Measurements from ENCODE around the gene RAB3A. TPM values are rescaled to one million over a fixed set of nuclear protein-coding genes. Genes with fewer than 3 reads are reported as not detected.
"Not testable (repeated sequence)": the region's sequence is repeated elsewhere in the genome, so short reads cannot be mapped to it uniquely, and the experiment has no call there.

RAB3A gene
- total and polyA plus RNA-seq, 3 experiments from 2014 or later = 0.59 to 3.8 (median 2.9) TPM

- CTCF ChIA-PET = interaction anchor here (0.7 to 3.1 kb wide), 11 partner anchors 9 to 118 kb away, joined by 3 to 28 read pairs (median 3); partner anchors contain the start of gene PIK3R2
- peaks cover 13% of the 10 kb centered on the region for H3K4me1 ChIP-seq (ENCODE audit: insufficient read depth, low read length)
- H3K27ac ChIP-seq (ENCODE audit: low read depth, low read length) = no peak overlapping the region
- Mint-ChIP-seq H3K36me3 (peaks cover 7 to 26% (median 7%) of the 10 kb centered on the region in 3 donors), H3K4me3 (peak overlapping the region in 3 of 7 donors; percentile 15 to 45 (median 42)), H3K4me1 (peaks cover 5 to 14% (median 5%) of the 10 kb centered on the region in 3 donors), H3K9me3 (no peaks in the 10 kb centered on the region), H3K27me3 (no peaks in the 10 kb centered on the region), H3K27ac (peak overlapping the region in 5 of 8 donors; percentile 9 to 88 (median 23))
- H3K4me3 ChIP-seq (ENCODE audit: low read length) = no peak overlapping the region
- no peak for DNase-seq
- no peaks in the 10 kb centered on the region for H3K27me3 ChIP-seq (ENCODE audit: insufficient read depth, low read length, poor library complexity, severe bottlenecking)
- no peaks in the 10 kb centered on the region for H3K9me3 ChIP-seq (ENCODE audit: low read length)
- peaks cover 12% of the 10 kb centered on the region for H3K36me3 ChIP-seq (ENCODE audit: insufficient read depth, low read length)
- POLR2A ChIA-PET = no interaction called here
These were observed 42.2 kb downstream of the RAB3A start for GRCh38 chr19:18161636-18162002.

- no peaks in the 10 kb centered on the region for H3K9me3 ChIP-seq (ENCODE audit: low read length)
- peak overlapping the region in 6 of 7 donors; percentile 24 to 60 (median 44) for H3K4me3 Mint-ChIP-seq
- ChIA-PET POLR2A (interaction anchor here (0.5 to 1.8 kb wide), 3 partner anchors 9 to 59 kb away, joined by 3 to 10 read pairs (median 3); no protein-coding TSS in a partner anchor), CTCF (interaction anchor here (0.7 to 3.1 kb wide), 19 partner anchors 9 to 162 kb away, joined by 3 to 28 read pairs (median 3); partner anchors contain the start of genes IFI30, LSM4 and PIK3R2)
- H3K4me1 ChIP-seq (ENCODE audit: insufficient read depth, low read length) = peaks cover 13% of the 10 kb centered on the region
- H3K36me3 ChIP-seq (ENCODE audit: insufficient read depth, low read length) = peaks cover 12% of the 10 kb centered on the region
- H3K27ac Mint-ChIP-seq = peak overlapping the region in 2 of 8 donors; percentile 22 to 88
- H3K4me3 ChIP-seq (ENCODE audit: low read length) = no peak overlapping the region
- peak overlapping the region; percentile 61 for H3K27ac ChIP-seq (ENCODE audit: low read depth, low read length)
- no peaks in the 10 kb centered on the region for H3K9me3 Mint-ChIP-seq
- H3K27me3 ChIP-seq (ENCODE audit: insufficient read depth, low read length, poor library complexity, severe bottlenecking) = no peaks in the 10 kb centered on the region
- DNase-seq = peak; percentile 77 to 84 (median 80)
- H3K27me3 Mint-ChIP-seq = no peaks in the 10 kb centered on the region
- H3K36me3 Mint-ChIP-seq = peaks cover 6 to 27% (median 7%) of the 10 kb centered on the region in 3 donors
- H3K4me1 Mint-ChIP-seq = peaks cover 8 to 19% (median 9%) of the 10 kb centered on the region in 3 donors
These were observed 42.7 kb downstream of the RAB3A start for GRCh38 chr19:18160971-18161635.

GRCh38 chr19:18160493-18160970, 43.3 kb downstream of the RAB3A start:
- DNase-seq = no peak
- Mint-ChIP-seq H3K27ac (peak overlapping the region in 5 of 8 donors; percentile 6 to 70 (median 59)), H3K36me3 (peaks cover under 1 to 22% (median under 1%) of the 10 kb centered on the region in 3 donors), H3K4me3 (peak overlapping the region; percentile 23 to 86 (median 57)), H3K4me1 (peaks cover 8 to 19% (median 9%) of the 10 kb centered on the region in 3 donors), H3K9me3 (no peaks in the 10 kb centered on the region), H3K27me3 (no peaks in the 10 kb centered on the region)
- Histone ChIP-seq H3K9me3 (ENCODE audit: low read length) (no peaks in the 10 kb centered on the region), H3K27me3 (ENCODE audit: insufficient read depth, low read length, poor library complexity, severe bottlenecking) (no peaks in the 10 kb centered on the region), H3K36me3 (ENCODE audit: insufficient read depth, low read length) (peaks cover 11% of the 10 kb centered on the region), H3K4me1 (ENCODE audit: insufficient read depth, low read length) (peaks cover 13% of the 10 kb centered on the region), H3K27ac (ENCODE audit: low read depth, low read length) (peak overlapping the region; percentile 61), H3K4me3 (ENCODE audit: low read length) (no peak overlapping the region)
- POLR2A ChIA-PET = interaction anchor here (0.5 to 1.8 kb wide), 4 partner anchors 9 to 914 kb away, joined by 3 to 10 read pairs (median 3); no protein-coding TSS in a partner anchor
- CTCF ChIA-PET = interaction anchor here (0.7 to 3.1 kb wide), 17 partner anchors 9 to 162 kb away, joined by 3 to 28 read pairs (median 3); partner anchors contain the start of genes IFI30, LSM4 and PIK3R2

- CTCF ChIA-PET = interaction anchor here (0.9 to 3.1 kb wide), 10 partner anchors 8 to 101 kb away, joined by 3 to 28 read pairs (median 4); partner anchors contain the start of genes IFI30 and PIK3R2
- H3K9me3 Mint-ChIP-seq = no peaks in the 10 kb centered on the region
These were observed 44.0 kb downstream of the RAB3A start for GRCh38 chr19:18159810-18160209.

GRCh38 chr19:18159059-18159616, 44.7 kb downstream of the RAB3A start:
- H3K27ac Mint-ChIP-seq = peak overlapping the region in 1 of 8 donors; percentile 42
- H3K27ac ChIP-seq (ENCODE audit: low read depth, low read length); DNase-seq; H3K36me3 ChIP-seq (ENCODE audit: insufficient read depth, low read length); H3K27me3 Mint-ChIP-seq; H3K9me3 ChIP-seq (ENCODE audit: low read length); H3K4me3 Mint-ChIP-seq; H3K27me3 ChIP-seq (ENCODE audit: insufficient read depth, low read length, poor library complexity, severe bottlenecking); H3K9me3 Mint-ChIP-seq; H3K4me3 ChIP-seq (ENCODE audit: low read length): not testable (repeated sequence)
- peaks cover 18% of the 10 kb centered on the region for H3K4me1 ChIP-seq (ENCODE audit: insufficient read depth, low read length)
- CTCF ChIA-PET = interaction anchor here (1.1 to 3.1 kb wide), 2 partner anchors 9 to 48 kb away, joined by 4 to 28 read pairs; no protein-coding TSS in a partner anchor
- POLR2A ChIA-PET = interaction anchor here (0.6 kb wide), 1 partner anchor 300 kb away, joined by 7 read pairs; no protein-coding TSS in a partner anchor
- peaks cover 0 to 22% (median 0%) of the 10 kb centered on the region in 3 donors for H3K36me3 Mint-ChIP-seq
- H3K4me1 Mint-ChIP-seq = peaks cover 15 to 25% (median 16%) of the 10 kb centered on the region in 3 donors

More at GRCh38 chr19:18159810-18160209, 44.0 kb downstream of the RAB3A start:
- H3K27me3 Mint-ChIP-seq = no peaks in the 10 kb centered on the region
- POLR2A ChIA-PET = interaction anchor here (0.7 to 1.8 kb wide), 2 partner anchors 8 to 915 kb away, joined by 3 to 10 read pairs; no protein-coding TSS in a partner anchor
- Histone ChIP-seq H3K36me3 (ENCODE audit: insufficient read depth, low read length) (peaks cover 9% of the 10 kb centered on the region), H3K27me3 (ENCODE audit: insufficient read depth, low read length, poor library complexity, severe bottlenecking) (no peaks in the 10 kb centered on the region), H3K9me3 (ENCODE audit: low read length) (no peaks in the 10 kb centered on the region), H3K27ac (ENCODE audit: low read depth, low read length) (no peak overlapping the region), H3K4me1 (ENCODE audit: insufficient read depth, low read length) (peaks cover 13% of the 10 kb centered on the region), H3K4me3 (ENCODE audit: low read length) (no peak overlapping the region)
- peaks cover 0 to 23% (median 0%) of the 10 kb centered on the region in 3 donors for H3K36me3 Mint-ChIP-seq
- no peak for DNase-seq
- peaks cover 9 to 19% (median 10%) of the 10 kb centered on the region in 3 donors for H3K4me1 Mint-ChIP-seq
- peak overlapping the region in 1 of 7 donors; percentile 78 for H3K4me3 Mint-ChIP-seq
- peak overlapping the region in 1 of 8 donors; percentile 10 for H3K27ac Mint-ChIP-seq

GRCh38 chr19:18158467-18158866, 45.4 kb downstream of the RAB3A start:
- no peak overlapping the region for H3K27ac Mint-ChIP-seq
- H3K27me3 Mint-ChIP-seq = no peaks in the 10 kb centered on the region
- H3K27ac ChIP-seq (ENCODE audit: low read depth, low read length) = no peak overlapping the region

GRCh38 chr19:18157465-18158063, 46.3 kb downstream of the RAB3A start:
- no peaks in the 10 kb centered on the region for H3K27me3 Mint-ChIP-seq
- H3K36me3 Mint-ChIP-seq = peaks cover 0 to 14% (median 0%) of the 10 kb centered on the region in 3 donors
- Histone ChIP-seq H3K36me3 (ENCODE audit: insufficient read depth, low read length) (no peaks in the 10 kb centered on the region), H3K4me3 (ENCODE audit: low read length) (no peak overlapping the region), H3K27me3 (ENCODE audit: insufficient read depth, low read length, poor library complexity, severe bottlenecking) (no peaks in the 10 kb centered on the region), H3K27ac (ENCODE audit: low read depth, low read length) (no peak overlapping the region), H3K4me1 (ENCODE audit: insufficient read depth, low read length) (peaks cover 23% of the 10 kb centered on the region), H3K9me3 (ENCODE audit: low read length) (no peaks in the 10 kb centered on the region)
- H3K9me3 Mint-ChIP-seq = no peaks in the 10 kb centered on the region
- H3K27ac Mint-ChIP-seq = no peak overlapping the region
- no peak overlapping the region for H3K4me3 Mint-ChIP-seq
- ChIA-PET CTCF (interaction anchor here (0.7 to 0.9 kb wide), 2 partner anchors 23 to 44 kb away, joined by 3 read pairs; no protein-coding TSS in a partner anchor), POLR2A (interaction anchor here (0.6 kb wide), 1 partner anchor 9 kb away, joined by 8 read pairs; no protein-coding TSS in a partner anchor)
- peaks cover 20 to 29% (median 21%) of the 10 kb centered on the region in 3 donors for H3K4me1 Mint-ChIP-seq
- no peak for DNase-seq

More at GRCh38 chr19:18158467-18158866, 45.4 kb downstream of the RAB3A start:
- no peak for DNase-seq
- no peaks in the 10 kb centered on the region for H3K9me3 ChIP-seq (ENCODE audit: low read length)
- ChIA-PET POLR2A (interaction anchor here (0.6 kb wide), 1 partner anchor 10 kb away, joined by 8 read pairs; no protein-coding TSS in a partner anchor), CTCF (interaction anchor here (0.9 kb wide), 1 partner anchor 45 kb away, joined by 3 read pairs; no protein-coding TSS in a partner anchor)
- no peak overlapping the region for H3K4me3 ChIP-seq (ENCODE audit: low read length)
- H3K27me3 ChIP-seq (ENCODE audit: insufficient read depth, low read length, poor library complexity, severe bottlenecking) = no peaks in the 10 kb centered on the region
- peaks cover 19 to 29% (median 20%) of the 10 kb centered on the region in 3 donors for H3K4me1 Mint-ChIP-seq
- H3K9me3 Mint-ChIP-seq = no peaks in the 10 kb centered on the region
- H3K4me3 Mint-ChIP-seq = no peak overlapping the region
- peaks cover 8% of the 10 kb centered on the region for H3K36me3 ChIP-seq (ENCODE audit: insufficient read depth, low read length)
- peaks cover 0 to 18% (median 0%) of the 10 kb centered on the region in 3 donors for H3K36me3 Mint-ChIP-seq
- peaks cover 23% of the 10 kb centered on the region for H3K4me1 ChIP-seq (ENCODE audit: insufficient read depth, low read length)
